Measurements from ENCODE around the gene GLDC. TPM values are rescaled to one million over a fixed set of nuclear protein-coding genes. Genes with fewer than 3 reads are reported as not detected.
"Not testable (repeated sequence)": the region's sequence is repeated elsewhere in the genome, so short reads cannot be mapped to it uniquely, and the experiment has no call there.

GLDC gene
- total RNA-seq, 2 experiments from 2014 or later: 0.64 to 0.68 TPM

GRCh38 chr9:6549106-6549800, 96.3 kb downstream of the GLDC start:
- DNase-seq: no peak
- Mint-ChIP-seq H3K4me1 (peaks cover 2% of the 10 kb centered on the region), H3K27ac (no peak overlapping the region), H3K36me3 (no peaks in the 10 kb centered on the region), H3K4me3 (no peak overlapping the region), H3K27me3 (peaks cover under 1% of the 10 kb centered on the region), H3K9me3 (no peaks in the 10 kb centered on the region)

GRCh38 chr9:6545017-6545691, 100.4 kb downstream of the GLDC start:
- DNase-seq: no peak
- Mint-ChIP-seq H3K4me3 (no peak overlapping the region), H3K27me3 (peaks cover 4% of the 10 kb centered on the region), H3K36me3 (no peaks in the 10 kb centered on the region), H3K4me1 (no peaks in the 10 kb centered on the region), H3K27ac (no peak overlapping the region), H3K9me3 (no peaks in the 10 kb centered on the region)

DNA sequence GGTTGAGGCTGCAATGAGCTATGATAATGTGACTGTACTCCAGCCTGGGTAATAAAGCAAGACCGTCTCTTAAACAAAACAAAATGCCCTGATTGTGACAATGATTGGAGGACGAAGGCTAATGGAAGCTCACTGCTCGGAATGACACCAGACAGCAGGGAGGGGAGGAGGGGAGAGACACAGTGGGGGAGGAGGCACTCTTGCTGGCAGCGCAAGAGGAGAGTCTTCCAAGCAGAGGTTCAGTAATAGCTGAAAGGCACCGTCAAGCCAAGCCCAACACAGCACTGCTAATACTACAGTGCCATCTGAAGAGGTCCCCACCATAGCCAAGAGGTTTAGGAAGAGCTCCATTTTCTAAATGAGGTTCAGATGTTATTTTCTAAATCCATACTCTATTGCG, 102.3 kb downstream of the GLDC start:
- no peak overlapping the region for H3K4me3 Mint-ChIP-seq
- peaks cover 4% of the 10 kb centered on the region for H3K4me1 Mint-ChIP-seq
- peaks cover 4% of the 10 kb centered on the region for H3K27me3 Mint-ChIP-seq
- H3K27ac Mint-ChIP-seq: no peak overlapping the region
- DNase-seq: no peak
- H3K36me3 Mint-ChIP-seq: no peaks in the 10 kb centered on the region
- no peaks in the 10 kb centered on the region for H3K9me3 Mint-ChIP-seq

DNA sequence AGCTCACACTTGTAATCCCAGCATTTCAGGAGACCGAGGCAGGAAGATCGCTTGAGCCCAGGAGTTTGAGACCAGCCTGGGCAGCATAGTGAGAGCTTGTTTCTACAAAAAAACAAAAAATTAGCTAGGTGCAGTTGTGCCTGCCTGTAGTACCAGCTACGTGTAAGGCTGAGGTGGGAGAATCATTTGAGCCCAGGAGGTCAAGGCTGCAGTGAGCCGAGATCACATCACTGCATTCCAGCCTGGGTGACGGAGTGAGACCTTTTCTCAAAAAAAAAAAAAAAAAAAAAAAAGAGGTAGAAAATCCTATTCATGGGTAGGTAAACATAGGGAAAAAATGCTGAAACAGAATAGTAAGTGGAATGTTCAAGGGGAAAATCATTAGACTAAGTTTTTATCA, 102.9 kb downstream of the GLDC start:
- H3K4me1 Mint-ChIP-seq, DNase-seq, H3K36me3 Mint-ChIP-seq, H3K27ac Mint-ChIP-seq, H3K27me3 Mint-ChIP-seq, H3K9me3 Mint-ChIP-seq, H3K4me3 Mint-ChIP-seq: not testable (repeated sequence)

- DNase-seq: no peak
- Mint-ChIP-seq H3K4me1 (peaks cover 4% of the 10 kb centered on the region), H3K27ac (no peak overlapping the region), H3K9me3 (no peaks in the 10 kb centered on the region), H3K36me3 (no peaks in the 10 kb centered on the region), H3K27me3 (peaks cover 4% of the 10 kb centered on the region), H3K4me3 (no peak overlapping the region)
Measured at GRCh38 chr9:6538666-6539071, 106.9 kb downstream of the GLDC start.

DNA sequence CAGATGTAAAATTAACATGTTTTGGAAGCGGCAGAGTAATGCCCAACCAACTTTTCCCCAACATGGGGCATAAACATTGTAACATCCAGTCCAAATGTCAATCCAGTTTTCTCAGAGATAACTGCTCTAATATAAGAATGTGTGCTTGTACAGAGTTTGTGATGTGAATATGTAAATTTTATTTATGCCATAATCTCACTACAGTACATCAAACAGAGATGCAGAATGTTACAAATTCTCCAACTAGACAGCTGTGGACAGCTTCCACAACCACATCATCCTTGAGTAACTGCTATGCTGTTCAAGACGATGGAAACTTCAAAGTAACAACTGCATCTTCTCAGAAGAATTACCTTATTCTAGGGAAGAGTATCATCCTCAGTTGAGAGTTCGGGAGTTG, 109.9 kb downstream of the GLDC start:
- H3K36me3 Mint-ChIP-seq: no peaks in the 10 kb centered on the region
- H3K9me3 Mint-ChIP-seq: no peaks in the 10 kb centered on the region
- no peak overlapping the region for H3K27ac Mint-ChIP-seq

GRCh38 chr9:6525326-6526045, 120.0 kb downstream of the GLDC start:
- Mint-ChIP-seq H3K27me3 (no peaks in the 10 kb centered on the region), H3K27ac (no peak overlapping the region), H3K36me3 (peaks cover 31% of the 10 kb centered on the region), H3K4me3 (no peak overlapping the region), H3K9me3 (peaks cover 19% of the 10 kb centered on the region), H3K4me1 (no peaks in the 10 kb centered on the region)
- no peak for DNase-seq

More for the DNA sequence above, 109.9 kb downstream of the GLDC start:
- no peak overlapping the region for H3K4me3 Mint-ChIP-seq
- H3K27me3 Mint-ChIP-seq: no peaks in the 10 kb centered on the region
- no peak for DNase-seq
- H3K4me1 Mint-ChIP-seq: peaks cover 4% of the 10 kb centered on the region

GRCh38 chr9:6522263-6522662, 123.3 kb downstream of the GLDC start:
- Mint-ChIP-seq H3K4me1 (no peaks in the 10 kb centered on the region), H3K4me3 (no peak overlapping the region), H3K27me3 (no peaks in the 10 kb centered on the region), H3K9me3 (peaks cover 26% of the 10 kb centered on the region), H3K27ac (no peak overlapping the region), H3K36me3 (peaks cover 46% of the 10 kb centered on the region)
- DNase-seq: no peak

- Mint-ChIP-seq H3K27ac (no peak overlapping the region), H3K9me3 (peaks cover 5% of the 10 kb centered on the region), H3K27me3 (no peaks in the 10 kb centered on the region), H3K36me3 (peaks cover 30% of the 10 kb centered on the region), H3K4me3 (no peak overlapping the region), H3K4me1 (peaks cover 3% of the 10 kb centered on the region)
- no peak for DNase-seq
Measured at GRCh38 chr9:6512085-6512657, 133.4 kb downstream of the GLDC start.

GRCh38 chr9:6506571-6506970, 139.0 kb downstream of the GLDC start:
- no peaks in the 10 kb centered on the region for H3K27me3 Mint-ChIP-seq
- peaks cover 49% of the 10 kb centered on the region for H3K36me3 Mint-ChIP-seq
- DNase-seq: no peak
- H3K27ac Mint-ChIP-seq: no peak overlapping the region
- peaks cover 5% of the 10 kb centered on the region for H3K9me3 Mint-ChIP-seq
- H3K4me3 Mint-ChIP-seq: no peak overlapping the region
- H3K4me1 Mint-ChIP-seq: peaks cover 3% of the 10 kb centered on the region

DNA sequence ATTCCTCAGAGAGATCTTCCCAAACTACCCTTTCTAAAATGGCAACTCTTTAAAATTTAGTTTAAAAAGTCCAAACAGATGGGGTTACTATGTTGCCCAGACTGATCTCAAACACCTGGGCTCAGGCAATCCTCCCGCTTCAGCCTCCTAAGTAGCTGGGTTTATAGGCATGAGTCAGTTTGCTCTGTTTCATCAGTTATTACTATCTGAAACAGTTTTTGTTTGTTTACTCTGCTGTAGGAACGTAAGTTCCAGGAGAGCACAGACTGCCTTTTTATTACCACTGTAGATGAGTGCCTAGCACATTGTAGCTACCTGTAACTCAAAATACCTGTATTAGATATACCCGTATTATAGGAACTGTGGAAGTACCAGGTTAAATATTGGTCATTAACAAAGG, 143.1 kb downstream of the GLDC start:
- Mint-ChIP-seq H3K36me3 (peaks cover 34% of the 10 kb centered on the region), H3K27me3 (no peaks in the 10 kb centered on the region), H3K9me3 (no peaks in the 10 kb centered on the region), H3K4me1 (peaks cover 5% of the 10 kb centered on the region), H3K4me3 (no peak overlapping the region), H3K27ac (no peak overlapping the region)
- no peak for DNase-seq

- no peak overlapping the region for H3K4me3 Mint-ChIP-seq
- no peaks in the 10 kb centered on the region for H3K9me3 Mint-ChIP-seq
- H3K27ac Mint-ChIP-seq: no peak overlapping the region
- H3K36me3 Mint-ChIP-seq: peaks cover 30% of the 10 kb centered on the region
- H3K4me1 Mint-ChIP-seq: peaks cover 5% of the 10 kb centered on the region
- DNase-seq: no peak
- H3K27me3 Mint-ChIP-seq: no peaks in the 10 kb centered on the region
Measured at GRCh38 chr9:6501526-6502210, 143.9 kb downstream of the GLDC start.

DNA sequence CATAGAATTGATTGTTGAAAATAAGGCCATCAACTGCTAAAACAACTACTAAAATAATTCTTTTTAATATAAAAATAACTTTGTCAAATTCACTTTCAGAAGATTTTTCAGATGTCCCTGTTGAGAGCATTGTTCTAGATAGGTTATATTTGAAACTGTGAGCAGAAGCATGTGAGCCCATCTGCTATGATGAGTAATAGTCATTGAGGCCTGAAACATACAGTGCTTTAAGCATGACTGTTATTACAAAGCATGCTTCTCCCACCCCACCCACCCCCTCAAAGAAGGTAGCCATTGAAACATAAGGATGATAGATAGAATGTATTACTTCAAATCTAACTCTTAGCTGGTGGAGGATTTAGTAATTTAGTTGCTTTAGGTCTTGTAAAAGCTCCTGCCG, 146.5 kb downstream of the GLDC start:
- Mint-ChIP-seq H3K36me3 (peaks cover 14% of the 10 kb centered on the region), H3K9me3 (no peaks in the 10 kb centered on the region), H3K4me3 (no peak overlapping the region), H3K27me3 (no peaks in the 10 kb centered on the region), H3K27ac (no peak overlapping the region), H3K4me1 (peaks cover 5% of the 10 kb centered on the region)
- DNase-seq: no peak

DNA sequence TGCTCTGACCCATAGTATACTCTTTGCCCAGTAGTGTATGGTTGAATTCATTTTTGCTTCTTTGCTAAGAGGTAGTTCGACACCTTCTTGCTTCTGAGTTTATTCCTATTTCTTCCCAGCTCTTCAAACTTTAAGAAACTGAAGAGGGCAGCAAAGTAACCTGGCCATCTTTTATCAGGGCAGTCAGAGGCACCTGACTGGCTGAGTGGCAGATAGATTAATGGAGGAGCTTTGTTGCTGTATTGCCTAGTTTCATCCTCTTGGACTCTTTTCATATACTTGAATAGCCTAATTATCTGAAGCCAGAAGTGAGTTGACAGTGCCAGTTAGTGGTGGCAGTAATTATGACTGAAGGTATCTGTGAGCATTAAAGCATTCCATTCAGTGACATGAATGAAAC, 150.1 kb downstream of the GLDC start:
- Mint-ChIP-seq H3K4me3 (no peak overlapping the region), H3K4me1 (peaks cover 6% of the 10 kb centered on the region), H3K27me3 (no peaks in the 10 kb centered on the region), H3K27ac (peak overlapping the region; percentile 45), H3K36me3 (peaks cover 14% of the 10 kb centered on the region), H3K9me3 (no peaks in the 10 kb centered on the region)
- no peak for DNase-seq

DNA sequence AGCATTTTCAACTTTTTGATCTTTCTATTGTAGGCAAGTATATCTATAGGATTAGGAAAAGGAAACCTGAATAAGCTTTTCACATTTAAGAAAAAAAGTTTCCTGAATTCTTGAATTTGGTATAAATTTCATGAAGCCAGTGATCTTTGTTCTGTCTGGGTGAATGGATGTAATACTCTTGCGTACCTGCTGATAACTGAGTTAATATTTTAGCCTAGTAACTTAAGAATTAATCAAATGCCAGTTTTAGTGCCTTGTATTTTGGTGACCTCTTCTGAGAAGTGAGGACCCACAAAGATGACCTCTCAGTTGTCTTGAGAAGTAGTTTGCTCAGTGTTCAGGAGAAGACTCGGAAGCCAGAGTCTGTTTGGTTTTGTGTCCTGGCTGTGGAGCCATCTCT, 154.7 kb downstream of the GLDC start:
- Mint-ChIP-seq H3K36me3 (peaks cover 7% of the 10 kb centered on the region), H3K27me3 (no peaks in the 10 kb centered on the region), H3K9me3 (no peaks in the 10 kb centered on the region), H3K27ac (no peak overlapping the region), H3K4me3 (no peak overlapping the region), H3K4me1 (peaks cover 2% of the 10 kb centered on the region)
- DNase-seq: no peak

Data from activated naive CD8-positive, alpha-beta T cell treated with anti-CD3 and anti-CD28 coated beads for 36 hours (primary cell).